Osteoblast (primary cell): ENCODE data around the gene MGP. TPM values are rescaled to one million over a fixed set of nuclear protein-coding genes. Genes with fewer than 3 reads are reported as not detected.

ENCODE experiments used
- DNase-seq: peaks from one replicate; pipeline ENCODE4 v3.0.0; 2011; ENCODE audit warnings: low spot score, mixed read lengths; ENCODE audit not compliant: insufficient read length; ENCODE audit errors: missing footprints
- H2AFZ ChIP-seq: 2 replicates; pipeline ENCODE4 v1.6.0; 2011; ENCODE audit warnings: mild to moderate bottlenecking, low read length
- H3K27ac ChIP-seq: 2 replicates; pipeline ENCODE4 v1.5.1; 2011; ENCODE audit warnings: mild to moderate bottlenecking, low read depth, low read length, moderate library complexity
- H3K27me3 ChIP-seq: 2 replicates; pipeline ENCODE4 v1.6.0; 2012; ENCODE audit warnings: mild to moderate bottlenecking, control low read depth, inconsistent platforms, low read length, moderate library complexity; ENCODE audit not compliant: insufficient read depth
- H3K36me3 ChIP-seq: 2 replicates; pipeline ENCODE4 v1.5.1; 2011; ENCODE audit warnings: mild to moderate bottlenecking, low read length, control low read depth, moderate library complexity; ENCODE audit not compliant: insufficient read depth
- H3K4me1 ChIP-seq: 2 replicates; pipeline ENCODE4 v1.5.1; 2011; ENCODE audit warnings: mild to moderate bottlenecking, low read length, control low read depth, moderate library complexity; ENCODE audit not compliant: insufficient read depth
- H3K4me2 ChIP-seq: 2 replicates; pipeline ENCODE4 v1.6.0; 2011; ENCODE audit warnings: mild to moderate bottlenecking, low read length; ENCODE audit not compliant: insufficient read depth
- H3K4me3 ChIP-seq: fragments of 200-600 bp; sonication (generic); 3 replicates; pipeline ENCODE4 v1.5.1; 2012; ENCODE audit warnings: mild to moderate bottlenecking, low read length, inconsistent platforms; ENCODE audit not compliant: insufficient read depth
- H3K79me2 ChIP-seq: 2 replicates; pipeline ENCODE4 v1.6.0; 2012; ENCODE audit warnings: mild to moderate bottlenecking, low read length, control low read depth, inconsistent platforms; ENCODE audit not compliant: insufficient read depth
- H3K9me3 ChIP-seq: 2 replicates; pipeline ENCODE4 v1.5.1; 2011; ENCODE audit warnings: low read depth, low read length, control low read depth
- H4K20me1 ChIP-seq: 2 replicates; pipeline ENCODE4 v1.6.0; 2012; ENCODE audit warnings: mild to moderate bottlenecking, low read length, control low read depth; ENCODE audit not compliant: insufficient read depth
- CTCF ChIP-seq: IDR thresholded peaks from 2 replicates; pipeline ENCODE4 v1.5.1; 2011; ENCODE audit warnings: mild to moderate bottlenecking, low read depth, low read length, moderate library complexity; ENCODE audit errors: extremely low read depth
- total RNA-seq: library from RNA; depleted of rRNA; stranded (reverse); fragments of >200 nt; gene quantifications from 2 replicates; pipeline ENCODE4 v1.2.3, GENCODE V29; 2012

Gene MGP
- total RNA-seq, 1 donor: 8.0 TPM

DNA sequence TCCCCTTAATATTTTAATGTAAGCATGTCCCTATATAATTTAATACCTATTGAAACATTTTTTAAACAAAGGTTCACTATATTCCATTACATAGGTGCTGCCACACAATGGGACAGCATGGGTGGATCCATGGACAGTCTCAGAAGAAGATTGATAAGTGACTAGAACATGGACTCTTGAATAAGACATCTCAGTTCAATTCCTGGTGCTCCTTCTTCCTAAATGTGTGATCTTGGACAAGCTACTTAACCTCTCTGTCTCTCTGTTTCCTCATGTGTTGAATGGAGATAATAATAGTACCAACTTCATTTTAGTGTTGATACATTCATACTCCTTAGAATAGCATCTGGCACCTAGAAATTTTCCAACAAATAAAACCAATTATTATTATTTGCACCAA is 41.3 kb downstream of the MGP start:
- Histone ChIP-seq H3K27ac (no peak overlapping the region), H3K36me3 (no peaks in the 10 kb centered on the region), H3K4me1 (peaks cover 13% of the 10 kb centered on the region), H4K20me1 (no peaks in the 10 kb centered on the region), H3K4me2 (no peak overlapping the region), H3K9me3 (no peaks in the 10 kb centered on the region), H3K4me3 (no peak overlapping the region), H3K27me3 (no peaks in the 10 kb centered on the region), H2AFZ (no peak overlapping the region), H3K79me2 (no peaks in the 10 kb centered on the region)
- DNase-seq: no peak
- no peak for TF ChIP-seq CTCF

GRCh38 chr12:14843425-14843887 is 42.2 kb downstream of the MGP start, which contains the start of gene ART4:
Gene ART4 (minus strand): TSS chr12:14843526. CDS start chr12:14843113, 413 bp downstream.
- Histone ChIP-seq H3K36me3 (no peaks in the 10 kb centered on the region), H3K27me3 (no peaks in the 10 kb centered on the region), H3K9me3 (no peaks in the 10 kb centered on the region), H3K27ac (no peak within 1 kb of the TSS), H3K79me2 (no peaks in the 10 kb centered on the region), H4K20me1 (no peaks in the 10 kb centered on the region), H3K4me1 (peaks cover 10% of the 10 kb centered on the region), H3K4me2 (no peak within 1 kb of the TSS), H2AFZ (no peak within 1 kb of the TSS), H3K4me3 (no peak within 1 kb of the TSS)
- no peak for DNase-seq
- no peak for TF ChIP-seq CTCF

GRCh38 chr12:14842315-14842714 is 43.3 kb downstream of the MGP start:
- Histone ChIP-seq H3K9me3 (no peaks in the 10 kb centered on the region), H3K36me3 (no peaks in the 10 kb centered on the region), H4K20me1 (no peaks in the 10 kb centered on the region), H3K4me1 (peaks cover 17% of the 10 kb centered on the region), H3K79me2 (no peaks in the 10 kb centered on the region), H2AFZ (no peak overlapping the region), H3K27me3 (no peaks in the 10 kb centered on the region), H3K4me2 (peak overlapping the region; percentile 56), H3K27ac (no peak overlapping the region), H3K4me3 (no peak overlapping the region)
- DNase-seq: no peak
- no peak for TF ChIP-seq CTCF

DNA sequence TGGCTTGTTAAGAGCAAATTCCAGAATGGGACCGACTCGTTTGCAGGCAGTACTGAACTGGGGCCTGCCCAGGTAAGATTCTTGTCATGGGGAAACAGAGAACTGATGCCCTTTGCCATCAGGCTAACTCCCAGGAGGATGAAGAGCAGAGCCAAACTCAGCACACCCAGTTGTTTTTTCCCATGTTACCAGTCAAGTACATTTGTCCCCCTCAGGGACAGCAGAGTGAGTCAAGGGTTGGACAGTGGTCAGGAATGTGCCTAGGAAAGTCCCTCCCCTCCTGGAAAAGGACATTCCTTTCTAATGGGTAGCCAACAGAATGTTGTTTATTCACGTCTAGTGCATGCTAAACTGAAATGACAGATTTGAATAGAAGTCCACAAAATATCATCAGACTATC is 43.9 kb downstream of the MGP start:
- Histone ChIP-seq H2AFZ (no peak overlapping the region), H3K79me2 (no peaks in the 10 kb centered on the region), H3K27ac (no peak overlapping the region), H3K4me3 (no peak overlapping the region), H3K27me3 (no peaks in the 10 kb centered on the region), H3K4me2 (peak overlapping the region; percentile 56), H3K9me3 (no peaks in the 10 kb centered on the region), H3K4me1 (peaks cover 22% of the 10 kb centered on the region), H3K36me3 (no peaks in the 10 kb centered on the region), H4K20me1 (no peaks in the 10 kb centered on the region)
- DNase-seq: no peak
- TF ChIP-seq CTCF: no peak
